Endometrial microvascular endothelial cells (primary cell): Measurements from ENCODE around the gene OSBPL5. TPM values are rescaled to one million over a fixed set of nuclear protein-coding genes. Genes with fewer than 3 reads are reported as not detected.

ENCODE experiments used
- in situ Hi-C: cut with HindIII; loops from 2 replicates; pipeline ENCODE4 v1.10.0; 2017; ENCODE audit warnings: low sequenced_read_pairs, low pct_unique_long_range_greater_than_20kb; ENCODE audit errors: inconsistent ontology term
- total RNA-seq: library from RNA; depleted of rRNA; stranded (reverse); fragments of >200 nt; gene quantifications from one replicate; pipeline ENCODE4 v1.2.3, GENCODE V29; 2015; ENCODE audit errors: inconsistent ontology term

The OSBPL5 gene
- total RNA-seq, 1 donor from 2014 or later = 28.2 TPM

DNA sequence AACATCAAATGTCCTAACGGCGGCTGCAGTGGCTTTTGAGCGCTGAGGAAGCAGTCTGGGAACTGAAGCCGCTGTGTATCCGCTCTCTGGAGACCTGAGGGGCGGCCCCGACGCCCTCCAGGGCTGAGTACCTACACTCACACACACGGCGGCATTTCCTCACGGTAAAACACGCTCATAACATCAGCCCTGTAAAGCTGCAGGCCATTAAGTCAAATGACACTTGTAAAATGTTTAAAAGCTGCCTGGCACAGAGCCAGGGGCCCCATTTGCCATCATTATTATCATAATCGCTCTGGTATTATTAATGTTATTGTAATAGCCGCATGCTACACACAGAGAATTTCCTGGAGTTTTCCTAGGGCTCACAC, 113.0 kb downstream of the OSBPL5 start:
- in situ Hi-C loops = no loop called here

DNA sequence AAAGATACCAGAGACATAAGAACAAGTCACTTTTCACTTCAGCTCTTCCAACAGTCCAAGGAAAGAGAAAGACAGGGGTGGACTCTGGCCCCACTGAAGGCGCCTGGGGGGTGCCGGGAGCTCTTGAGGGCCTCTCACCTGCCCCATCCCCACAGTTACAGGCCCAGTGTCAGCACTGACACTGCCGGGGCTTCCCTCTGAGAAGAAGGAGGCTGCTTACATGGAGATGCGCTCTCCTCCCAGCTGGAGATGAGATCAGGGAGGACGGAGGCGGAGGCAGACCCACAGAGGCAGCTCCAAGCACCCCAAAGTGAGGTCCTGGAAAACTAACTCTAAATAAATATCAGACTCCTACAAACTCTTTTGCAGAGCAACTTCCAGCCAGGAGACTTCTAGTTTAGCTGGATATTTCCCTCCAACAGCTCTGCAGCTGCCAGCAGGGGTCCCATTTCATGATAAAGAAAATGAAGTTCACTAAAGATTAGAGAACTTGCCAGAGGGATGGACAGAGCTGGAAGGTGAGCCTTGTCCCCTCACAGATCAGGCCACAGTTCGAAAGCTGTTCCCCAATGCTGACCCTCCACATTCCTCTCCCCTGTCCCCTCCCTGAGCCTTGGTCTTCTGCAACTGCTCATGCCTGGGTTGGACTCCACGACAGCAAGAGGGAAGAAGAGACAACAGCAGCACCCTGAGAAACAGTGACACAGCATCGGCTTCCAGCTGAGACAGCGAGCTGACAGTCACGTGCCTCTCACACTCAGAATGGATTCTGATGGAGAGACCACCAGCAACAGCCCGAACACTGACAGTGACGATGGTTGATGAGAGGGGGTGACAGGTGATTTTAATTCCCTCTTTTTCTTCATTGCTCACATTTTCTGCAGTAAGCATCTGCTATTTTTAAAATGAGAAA, 113.7 kb downstream of the OSBPL5 start:
- in situ Hi-C loops = no loop called here

DNA sequence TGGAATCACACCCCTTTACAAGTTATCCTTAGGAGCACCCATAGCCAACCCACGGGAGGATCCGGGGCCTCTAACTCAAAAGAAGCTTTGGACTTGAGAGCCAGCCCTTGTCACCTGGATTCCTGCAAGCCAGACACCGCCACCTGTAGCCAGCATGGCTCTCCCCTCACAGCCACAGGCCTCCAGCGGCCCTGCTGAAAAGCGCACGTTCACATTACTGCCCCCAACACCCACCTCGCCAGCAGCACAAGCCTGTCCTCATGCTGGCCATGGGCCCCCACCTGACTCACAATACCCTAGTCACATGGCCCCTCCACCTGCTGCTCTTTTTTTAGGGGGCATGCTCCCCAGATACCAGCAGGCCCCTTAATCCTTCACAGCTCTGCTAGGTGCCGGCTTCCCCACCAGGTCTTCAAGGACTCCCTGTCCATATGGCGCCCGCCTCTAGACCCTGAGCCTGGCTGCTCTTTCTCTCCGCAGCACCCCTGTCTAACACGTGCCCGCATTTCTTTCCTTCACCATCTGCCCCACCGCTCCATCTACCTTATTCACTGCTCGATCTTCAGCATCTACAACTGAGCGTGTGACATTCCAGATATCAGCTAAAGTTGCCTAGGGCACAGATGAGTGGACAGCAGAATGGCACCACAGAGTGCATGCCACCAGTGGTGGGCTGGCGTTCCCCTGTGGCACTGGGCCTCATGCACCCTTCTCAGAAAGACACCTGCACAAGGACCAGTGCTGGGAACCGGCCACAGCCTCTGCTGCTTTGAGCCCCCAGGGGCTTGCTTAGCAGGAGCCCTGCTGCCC, 114.5 kb downstream of the OSBPL5 start:
- in situ Hi-C loops = no loop called here

DNA sequence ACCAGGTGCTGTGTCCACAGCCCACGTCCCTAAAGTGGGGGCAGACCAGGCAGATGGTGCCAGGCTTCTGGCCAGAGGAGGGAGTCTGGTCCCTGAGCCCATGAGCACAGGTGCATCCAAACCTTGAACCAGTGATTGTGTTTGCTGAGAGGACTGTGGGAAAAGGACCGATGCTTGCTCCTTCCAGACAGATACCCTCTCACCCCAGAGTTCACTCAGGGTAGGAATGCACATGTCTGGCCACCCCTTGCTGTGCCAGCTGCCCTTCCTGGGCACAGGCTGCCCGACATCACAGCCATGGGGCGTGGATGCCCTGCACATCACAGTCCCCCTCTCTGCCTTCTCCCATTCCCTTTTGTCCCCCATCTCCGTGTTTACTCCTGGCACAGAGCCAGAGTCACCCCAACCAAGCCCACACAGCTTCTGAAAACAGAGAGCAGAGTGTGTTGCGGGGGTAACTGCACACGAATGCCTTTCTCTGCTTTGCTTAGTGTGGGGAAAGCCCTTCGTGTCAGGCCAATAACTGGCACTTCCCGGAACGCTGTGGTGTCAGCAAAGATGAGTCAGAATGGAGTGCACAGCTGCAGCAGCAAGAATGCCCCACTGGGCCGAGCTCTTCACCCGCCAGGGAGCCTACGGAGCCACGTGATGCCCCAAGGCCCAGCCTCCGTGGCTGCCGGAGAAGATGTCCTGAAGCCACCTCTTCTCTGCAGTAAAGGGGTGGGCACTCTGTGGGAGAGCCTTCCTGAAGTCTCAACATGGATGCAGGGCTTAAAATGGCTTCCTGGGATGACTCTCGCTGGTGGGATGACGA, 115.5 kb downstream of the OSBPL5 start:
- in situ Hi-C loops = no loop called here

DNA sequence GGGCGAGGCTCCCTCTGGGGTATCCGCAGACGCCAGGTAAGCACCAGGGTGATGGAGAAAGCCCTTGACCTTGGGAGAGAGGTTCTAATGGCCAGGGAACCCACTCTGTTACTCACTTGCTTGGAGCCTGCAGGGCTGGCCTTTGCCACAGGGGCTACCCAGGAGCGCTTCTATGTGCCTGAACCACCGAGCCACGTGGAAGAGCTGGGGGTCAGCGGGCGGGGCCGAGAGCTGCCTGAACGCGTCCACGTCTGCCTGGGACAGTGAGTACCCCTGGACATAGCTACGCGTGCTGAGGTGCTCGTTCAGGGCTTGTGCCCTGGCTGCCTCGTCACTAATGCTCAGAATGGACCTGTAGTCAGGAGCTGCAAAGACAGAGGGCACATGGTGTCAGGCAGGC, 117.5 kb downstream of the OSBPL5 start:
- in situ Hi-C loops = no loop called here

DNA sequence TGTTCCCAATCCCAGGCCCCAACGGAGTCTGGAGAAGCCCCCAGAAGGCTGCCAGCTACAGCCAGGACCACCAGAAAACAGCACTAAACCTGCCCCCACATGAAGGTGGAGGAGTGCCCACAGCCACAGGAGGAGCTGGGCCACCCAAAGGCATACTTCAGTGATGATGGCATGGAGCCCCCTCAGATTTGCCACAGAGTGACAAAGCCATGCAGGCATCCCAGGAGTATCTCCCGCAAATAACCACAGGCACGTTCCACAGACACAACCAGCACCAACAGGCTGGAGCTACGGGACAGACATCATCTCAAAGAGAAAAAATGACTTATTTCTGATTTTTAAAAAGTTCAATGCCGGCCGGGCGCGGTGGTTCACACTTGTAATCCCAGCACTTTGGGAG, 118.5 kb downstream of the OSBPL5 start:
- in situ Hi-C loops = no loop called here

DNA sequence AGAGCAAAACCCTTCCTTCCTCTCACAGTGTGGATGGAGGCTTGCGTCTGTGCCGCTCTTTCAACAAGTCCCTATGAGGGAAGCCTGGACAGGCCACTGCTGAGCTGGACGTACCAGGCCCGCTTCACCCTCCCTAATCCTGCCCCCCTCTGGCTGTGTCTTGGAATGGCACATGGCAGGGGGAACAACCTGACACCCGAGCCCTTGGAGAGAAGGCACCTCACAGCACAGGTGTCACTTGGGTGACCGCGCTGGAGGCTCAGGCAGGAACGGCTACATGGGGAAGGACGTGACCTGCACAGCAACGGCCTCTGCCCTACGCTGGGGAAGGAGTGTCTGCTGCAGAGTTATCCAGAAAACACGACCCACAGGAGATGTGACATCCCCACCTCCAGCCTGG, 118.9 kb downstream of the OSBPL5 start:
- in situ Hi-C loops = no loop called here

DNA sequence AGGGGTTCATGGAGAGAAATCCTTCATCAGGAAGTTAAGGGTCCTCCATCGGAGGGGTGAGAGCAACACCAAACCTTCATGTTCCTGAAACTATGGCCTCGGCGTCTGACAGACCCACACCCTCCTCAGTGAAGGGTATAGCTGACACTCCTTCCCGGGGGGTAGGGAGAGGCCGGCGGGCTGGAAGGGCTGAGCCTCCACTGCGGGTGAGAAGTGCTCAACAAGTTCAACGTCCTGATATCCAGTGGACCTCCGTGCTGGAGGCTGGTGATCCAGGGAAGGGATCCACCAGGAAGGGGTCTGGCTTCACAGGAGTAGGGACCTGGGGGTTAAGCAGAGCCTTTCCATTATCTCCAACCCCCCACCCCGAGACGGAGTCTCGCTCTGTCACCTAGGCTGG, 120.2 kb downstream of the OSBPL5 start:
- in situ Hi-C loops = no loop called here

DNA sequence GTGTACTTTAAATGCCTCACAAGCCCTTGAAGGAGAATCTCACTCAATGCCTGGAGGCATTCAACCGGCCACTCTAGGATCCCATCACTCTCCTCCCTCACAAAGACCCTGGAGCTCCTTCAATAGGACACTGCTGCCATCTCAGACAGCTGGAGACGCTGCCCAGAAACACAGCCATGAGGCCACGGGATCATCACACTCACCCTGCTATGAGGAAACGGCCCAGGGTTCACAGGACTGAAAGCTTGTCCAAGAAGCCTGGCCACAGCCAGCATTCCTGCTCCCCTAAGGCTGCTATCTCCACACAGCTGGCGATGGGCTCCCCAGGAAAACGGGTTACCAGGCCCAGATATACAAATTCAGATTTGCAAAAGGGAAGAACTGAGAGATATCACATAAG, 121.1 kb downstream of the OSBPL5 start:
- in situ Hi-C loops = no loop called here

DNA sequence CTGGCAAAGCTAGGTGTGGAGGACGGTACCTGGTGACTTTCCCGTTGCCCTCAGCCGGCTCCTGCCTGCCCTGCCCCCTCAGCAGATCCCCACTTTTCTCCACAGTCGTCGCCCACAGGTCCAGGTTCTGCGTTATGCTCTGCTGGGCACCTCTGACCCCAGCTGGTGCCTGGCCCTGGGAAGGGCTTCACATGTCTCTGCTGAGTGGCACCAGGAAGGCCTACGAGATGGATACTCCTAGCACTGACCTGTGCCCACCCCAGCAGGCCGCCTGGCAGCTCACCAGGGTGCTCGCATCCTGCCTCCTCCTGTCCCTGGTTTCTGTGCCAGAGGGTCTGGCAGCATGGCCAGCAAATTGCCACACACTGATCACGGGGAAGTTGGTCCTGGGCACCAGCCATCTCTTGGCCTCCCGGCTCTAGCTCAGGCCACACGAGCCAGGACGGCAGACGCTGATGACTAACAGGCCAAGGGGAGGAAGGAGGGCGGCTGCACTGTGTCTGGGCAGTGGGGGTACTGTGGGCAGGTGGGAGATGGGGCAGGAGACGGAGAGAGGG, 121.7 kb downstream of the OSBPL5 start:
- in situ Hi-C loops = no loop called here

DNA sequence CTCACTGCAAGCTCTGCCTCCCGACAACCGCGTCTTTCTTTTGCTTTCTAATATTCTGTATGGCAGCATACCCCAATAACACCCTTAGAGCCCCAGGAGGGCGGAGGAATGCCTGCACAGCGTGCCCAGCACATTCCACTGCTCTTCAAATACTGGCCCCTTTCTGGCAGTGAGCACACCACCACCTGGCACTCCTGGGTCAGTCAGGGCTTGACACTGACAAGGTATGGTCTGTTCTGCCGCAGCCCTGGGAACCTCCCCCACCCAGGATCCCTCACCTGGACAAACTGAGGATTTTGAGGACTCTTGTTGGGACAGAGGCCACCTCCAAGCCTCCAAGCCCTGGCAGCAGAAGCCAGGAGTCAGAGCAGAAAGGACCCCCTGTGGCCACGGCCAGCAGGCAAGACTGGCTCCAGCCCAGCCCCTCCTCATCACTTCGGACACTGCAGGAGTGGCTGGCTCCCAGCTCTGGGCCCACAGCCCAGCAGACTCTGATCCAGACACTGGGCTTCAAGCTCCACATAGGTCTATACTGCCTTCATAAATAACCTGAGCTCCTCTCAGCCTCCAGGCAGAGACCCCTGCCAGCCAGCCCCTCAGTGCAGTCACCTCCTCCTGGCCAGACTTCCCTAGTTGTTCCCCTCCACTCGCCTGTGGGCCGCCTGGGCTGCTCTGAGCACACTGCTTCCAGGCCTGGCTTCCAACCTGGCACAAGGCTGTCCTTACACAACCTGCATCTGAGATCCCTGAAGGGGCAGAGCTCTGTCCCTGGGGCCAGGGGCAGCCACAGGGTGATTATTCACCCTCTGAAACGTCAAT, 122.4 kb downstream of the OSBPL5 start:
- in situ Hi-C loops = no loop called here

DNA sequence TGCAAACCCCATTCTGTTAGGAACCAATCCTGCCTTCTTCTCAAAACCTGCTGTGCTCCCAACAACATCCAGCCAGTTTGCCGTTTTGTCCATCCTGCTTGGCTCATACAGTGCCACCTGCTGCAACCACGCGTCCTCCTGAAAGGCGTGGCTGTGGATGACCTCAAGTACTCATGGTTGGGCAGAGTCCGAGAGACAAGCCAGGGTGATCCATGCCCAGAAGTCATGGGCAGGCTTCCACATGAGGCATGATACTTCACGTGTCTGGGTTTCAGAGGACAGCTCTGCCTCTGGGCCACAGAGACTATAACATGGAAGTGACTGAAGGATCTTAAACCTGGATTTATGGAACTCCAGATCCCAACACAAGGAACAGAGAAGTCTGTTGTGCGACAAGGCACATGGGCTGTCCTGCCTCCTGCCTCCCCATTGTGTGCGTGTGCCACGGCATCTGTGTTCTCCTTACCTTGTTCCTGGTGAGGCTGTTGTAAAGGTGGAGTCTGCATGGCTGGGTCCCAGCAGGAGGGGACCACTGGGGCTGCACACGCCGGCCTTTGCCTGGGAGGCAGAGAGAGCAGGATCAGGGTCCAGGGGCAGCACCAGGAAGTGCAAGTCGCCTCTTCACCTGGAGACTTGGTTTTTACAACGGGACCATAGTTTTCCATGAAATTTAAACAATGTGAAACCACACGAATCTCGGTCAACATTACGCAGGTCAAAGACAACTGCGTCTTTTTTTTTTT, 123.2 kb downstream of the OSBPL5 start:
- in situ Hi-C loops = no loop called here

DNA sequence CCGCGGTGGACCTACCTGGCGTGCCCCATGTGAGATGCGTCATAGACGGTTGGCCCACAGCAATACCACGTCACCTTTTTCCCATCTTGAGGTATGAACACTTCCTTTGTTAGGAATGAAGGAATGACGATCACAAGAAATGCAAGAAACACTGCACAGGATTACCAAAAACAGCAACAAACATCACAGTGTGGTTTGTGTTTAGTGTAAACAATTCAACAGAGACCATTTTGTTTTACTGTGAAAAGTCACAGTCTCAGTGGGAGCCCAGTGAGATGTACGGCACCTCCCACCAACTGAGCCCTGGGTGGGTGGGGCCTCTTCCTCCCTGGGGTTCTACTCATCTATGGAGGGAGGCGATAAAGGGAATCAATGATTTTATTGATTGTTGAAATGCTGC, 124.2 kb downstream of the OSBPL5 start:
- in situ Hi-C loops = no loop called here

DNA sequence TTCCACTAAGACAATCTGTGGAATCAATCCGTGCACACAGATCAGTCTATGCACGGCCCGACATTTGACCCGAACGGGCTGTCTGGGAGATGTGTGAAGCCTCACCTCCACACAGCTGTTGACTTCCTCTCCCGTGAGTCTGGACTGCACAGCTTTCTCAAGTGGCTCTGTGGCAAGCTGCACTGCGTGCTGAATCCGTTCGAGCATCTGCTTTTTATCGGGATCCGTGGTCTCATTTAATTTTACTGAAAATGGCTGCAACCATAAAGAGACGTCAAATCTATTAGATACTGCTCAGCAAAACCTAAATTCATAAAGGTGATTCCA, 127.2 kb downstream of the OSBPL5 start:
- in situ Hi-C loops = no loop called here
